Activated T-helper 17 cell treated with anti-CD3 and anti-CD28 coated beads, Interleukin-2, amount 50 U/mL, for 72 hours (primary cell): ENCODE measurements around the gene AZIN2. TPM values are rescaled to one million over a fixed set of nuclear protein-coding genes. Genes with fewer than 3 reads are reported as not detected.
"Not testable (repeated sequence)": the region's sequence is repeated elsewhere in the genome, so short reads cannot be mapped to it uniquely, and the experiment has no call there.

Experiments used
- ATAC-seq: fragments of 150-1000 bp; cut with Tn5 transposase; replicated peaks from 2 replicates; pipeline ENCODE4 v1.10.0; 2021; ENCODE audit warnings: mild to moderate bottlenecking, moderate library complexity
- H3K27ac Mint-ChIP-seq: one replicate; pipeline ENCODE4 v1.8.0; 2022; ENCODE audit warnings: mixed read lengths
- H3K27me3 Mint-ChIP-seq: one replicate; pipeline ENCODE4 v1.8.0; 2022; ENCODE audit warnings: mixed read lengths
- H3K36me3 Mint-ChIP-seq: one replicate; pipeline ENCODE4 v1.8.0; 2022; ENCODE audit warnings: low read depth, mild to moderate bottlenecking, mixed read lengths
- H3K4me1 Mint-ChIP-seq: one replicate; pipeline ENCODE4 v1.8.0; 2022; ENCODE audit warnings: mixed read lengths
- H3K4me3 Mint-ChIP-seq: one replicate; pipeline ENCODE4 v1.8.0; 2022; ENCODE audit warnings: mild to moderate bottlenecking, mixed read lengths
- H3K9me3 Mint-ChIP-seq: one replicate; pipeline ENCODE4 v1.8.0; 2022; ENCODE audit warnings: mixed read lengths
- total RNA-seq, 2 donors: library from RNA; stranded (reverse); gene quantifications; one replicate each; pipeline ENCODE4 v1.2.3, GENCODE V29; 2022

AZIN2 gene
- total RNA-seq, 2 donors from 2014 or later = 3.4 to 3.7 TPM

GRCh38 chr1:33094971-33095604 lies 14.1 kb downstream of the AZIN2 start:
- Mint-ChIP-seq H3K9me3 (no peaks in the 10 kb centered on the region), H3K4me1 (peaks cover 17% of the 10 kb centered on the region)
- ATAC-seq = no peak

GRCh38 chr1:33096363-33097005 lies 15.5 kb downstream of the AZIN2 start:
- Mint-ChIP-seq H3K4me1 (peaks cover 17% of the 10 kb centered on the region), H3K9me3 (no peaks in the 10 kb centered on the region), H3K4me3 (no peak overlapping the region), H3K27me3 (no peaks in the 10 kb centered on the region), H3K36me3 (no peaks in the 10 kb centered on the region), H3K27ac (no peak overlapping the region)
- ATAC-seq = no peak

More at GRCh38 chr1:33094971-33095604, 14.1 kb downstream of the AZIN2 start:
- Mint-ChIP-seq H3K27me3 (no peaks in the 10 kb centered on the region), H3K4me3 (no peak overlapping the region), H3K27ac (no peak overlapping the region), H3K36me3 (no peaks in the 10 kb centered on the region)

GRCh38 chr1:33097137-33097611 lies 16.2 kb downstream of the AZIN2 start:
- no peaks in the 10 kb centered on the region for H3K27me3 Mint-ChIP-seq
- H3K9me3 Mint-ChIP-seq = no peaks in the 10 kb centered on the region

GRCh38 chr1:33097762-33098161 lies 16.8 kb downstream of the AZIN2 start:
- ATAC-seq = no peak
- H3K9me3 Mint-ChIP-seq = no peaks in the 10 kb centered on the region
- H3K27me3 Mint-ChIP-seq = no peaks in the 10 kb centered on the region
- H3K27ac Mint-ChIP-seq = peak overlapping the region; percentile 98
- peaks cover 23% of the 10 kb centered on the region for H3K4me1 Mint-ChIP-seq
- peak overlapping the region; percentile 89 for H3K4me3 Mint-ChIP-seq
- no peaks in the 10 kb centered on the region for H3K36me3 Mint-ChIP-seq

More at GRCh38 chr1:33097137-33097611, 16.2 kb downstream of the AZIN2 start:
- no peak for ATAC-seq
- no peak overlapping the region for H3K27ac Mint-ChIP-seq
- H3K4me3 Mint-ChIP-seq = no peak overlapping the region
- H3K36me3 Mint-ChIP-seq = no peaks in the 10 kb centered on the region
- peaks cover 18% of the 10 kb centered on the region for H3K4me1 Mint-ChIP-seq

- Mint-ChIP-seq H3K27me3 (no peaks in the 10 kb centered on the region), H3K36me3 (no peaks in the 10 kb centered on the region), H3K4me1 (peaks cover 23% of the 10 kb centered on the region), H3K27ac (peak overlapping the region; percentile 98), H3K4me3 (peak overlapping the region; percentile 89), H3K9me3 (no peaks in the 10 kb centered on the region)
- ATAC-seq = no peak
These were observed 17.4 kb downstream of the AZIN2 start for GRCh38 chr1:33098371-33098770.

- Mint-ChIP-seq H3K27me3 (no peaks in the 10 kb centered on the region), H3K36me3 (no peaks in the 10 kb centered on the region), H3K9me3 (no peaks in the 10 kb centered on the region), H3K27ac (peak overlapping the region; percentile 98), H3K4me3 (peak overlapping the region; percentile 89), H3K4me1 (peaks cover 23% of the 10 kb centered on the region)
- peak; percentile 99 for ATAC-seq
These were observed 18.6 kb downstream of the AZIN2 start for GRCh38 chr1:33099290-33100118.

GRCh38 chr1:33100119-33100415 lies 19.1 kb downstream of the AZIN2 start:
- H3K4me1 Mint-ChIP-seq = peaks cover 23% of the 10 kb centered on the region
- not testable (repeated sequence) for H3K9me3 Mint-ChIP-seq, H3K36me3 Mint-ChIP-seq, ATAC-seq, H3K27me3 Mint-ChIP-seq
- peak overlapping the region; percentile 89 for H3K4me3 Mint-ChIP-seq
- H3K27ac Mint-ChIP-seq = peak overlapping the region; percentile 98

- Mint-ChIP-seq H3K4me1 (no peaks in the 10 kb centered on the region), H3K4me3 (no peak overlapping the region), H3K27ac (no peak overlapping the region), H3K27me3 (no peaks in the 10 kb centered on the region), H3K36me3 (no peaks in the 10 kb centered on the region), H3K9me3 (no peaks in the 10 kb centered on the region)
- ATAC-seq = no peak
These were observed 29.5 kb downstream of the AZIN2 start for GRCh38 chr1:33110477-33110876.

- ATAC-seq = no peak
- H3K27ac Mint-ChIP-seq = no peak overlapping the region
- no peaks in the 10 kb centered on the region for H3K4me1 Mint-ChIP-seq
- no peaks in the 10 kb centered on the region for H3K36me3 Mint-ChIP-seq
- no peaks in the 10 kb centered on the region for H3K27me3 Mint-ChIP-seq
- H3K4me3 Mint-ChIP-seq = no peak overlapping the region
- H3K9me3 Mint-ChIP-seq = no peaks in the 10 kb centered on the region
These were observed 31.0 kb downstream of the AZIN2 start for GRCh38 chr1:33111965-33112364.

GRCh38 chr1:33117440-33118085 lies 36.6 kb downstream of the AZIN2 start:
- Mint-ChIP-seq H3K27ac (no peak overlapping the region), H3K4me1 (no peaks in the 10 kb centered on the region), H3K4me3 (no peak overlapping the region), H3K27me3 (no peaks in the 10 kb centered on the region), H3K36me3 (no peaks in the 10 kb centered on the region), H3K9me3 (no peaks in the 10 kb centered on the region)
- ATAC-seq = no peak

GRCh38 chr1:33118274-33118673 lies 37.3 kb downstream of the AZIN2 start:
- ATAC-seq = no peak
- no peak overlapping the region for H3K27ac Mint-ChIP-seq

GRCh38 chr1:33119050-33119449 lies 38.1 kb downstream of the AZIN2 start:
- H3K4me3 Mint-ChIP-seq = no peak overlapping the region
- H3K9me3 Mint-ChIP-seq = no peaks in the 10 kb centered on the region
- H3K27ac Mint-ChIP-seq = peak overlapping the region; percentile 39
- no peak for ATAC-seq
- no peaks in the 10 kb centered on the region for H3K36me3 Mint-ChIP-seq
- no peaks in the 10 kb centered on the region for H3K27me3 Mint-ChIP-seq
- no peaks in the 10 kb centered on the region for H3K4me1 Mint-ChIP-seq

More at GRCh38 chr1:33118274-33118673, 37.3 kb downstream of the AZIN2 start:
- no peaks in the 10 kb centered on the region for H3K4me1 Mint-ChIP-seq
- no peaks in the 10 kb centered on the region for H3K36me3 Mint-ChIP-seq
- H3K4me3 Mint-ChIP-seq = no peak overlapping the region
- no peaks in the 10 kb centered on the region for H3K27me3 Mint-ChIP-seq
- H3K9me3 Mint-ChIP-seq = no peaks in the 10 kb centered on the region

GRCh38 chr1:33119532-33120217 lies 38.7 kb downstream of the AZIN2 start:
- Mint-ChIP-seq H3K4me1 (no peaks in the 10 kb centered on the region), H3K27me3 (no peaks in the 10 kb centered on the region), H3K9me3 (no peaks in the 10 kb centered on the region), H3K36me3 (no peaks in the 10 kb centered on the region), H3K27ac (peak overlapping the region; percentile 39), H3K4me3 (no peak overlapping the region)
- ATAC-seq = no peak
